Fibroblast of upper back skin (primary cell): Measurements from ENCODE around the gene SPTBN5.

Experiments
- DNase-seq: peaks from one replicate; pipeline ENCODE4 v3.0.0-alpha.2; 2013

Gene SPTBN5

GRCh38 chr15:41801185-41801584 lies 92.7 kb downstream of the SPTBN5 start:
- no peak for DNase-seq

- no peak for DNase-seq
Measured at GRCh38 chr15:41799488-41799805, 94.4 kb downstream of the SPTBN5 start.

- DNase-seq, result no peak
Measured at GRCh38 chr15:41798607-41799487, 95.0 kb downstream of the SPTBN5 start.
